Prostate gland (tissue), 2 donors: ENCODE results near the gene MAGEA8.
"Not testable (repeated sequence)": the region's sequence is repeated elsewhere in the genome, so short reads cannot be mapped to it uniquely, and the experiment has no call there.

Experiments used
- CTCF ChIP-seq, 4 experiments: fragments of 200-600 bp in 2 of 4; fragments of 450-650 bp in 2 of 4; sonication (generic) in 2 of 4; IDR thresholded peaks; 1 replicate in 3 of 4; 2 replicates in 1 of 4; pipeline ENCODE4 v1.5.1; 2016 to 2019; ENCODE audit warnings: antibody characterized with exemption in 4 of 4, mild to moderate bottlenecking in 2 of 4, moderate library complexity in 2 of 4
- POLR2AphosphoS5 ChIP-seq: sonication (generic); formaldehyde crosslinking; IDR thresholded peaks from one replicate; pipeline ENCODE4 v1.6.1; 2017; ENCODE audit warnings: antibody characterized with exemption

DNA sequence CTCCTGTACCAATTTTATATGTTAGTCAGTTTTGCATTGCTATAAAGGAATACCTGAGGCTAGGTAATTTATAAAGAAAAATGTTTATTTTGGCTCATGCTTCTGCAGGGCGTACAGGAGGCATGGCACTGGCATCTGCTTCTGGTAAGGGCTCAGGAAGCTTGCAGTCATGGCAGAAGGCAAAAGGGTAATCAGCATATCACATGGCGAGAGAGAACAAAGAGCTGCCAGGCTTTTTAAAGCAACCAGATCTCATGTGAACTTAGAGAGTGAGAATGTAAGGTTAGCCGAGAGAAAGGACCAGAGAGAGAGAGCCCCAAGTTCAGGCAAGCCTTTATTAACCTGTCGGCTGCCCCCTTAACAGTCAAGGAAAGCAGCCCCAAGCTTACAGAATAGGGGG lies 42.9 kb downstream of the MAGEA8 start:
- TF ChIP-seq POLR2AphosphoS5; CTCF (IDR thresholded peaks at IDR 0.05): not testable (repeated sequence)
